Neural crest cell (in vitro differentiated cells): Measurements from ENCODE around the gene SYT15. TPM values are rescaled to one million over a fixed set of nuclear protein-coding genes. Genes with fewer than 3 reads are reported as not detected.

Experiments
- DNase-seq: peaks from one replicate; pipeline ENCODE4 v3.0.0; 2021; ENCODE audit warnings: low read depth, mixed read lengths, low spot score
- H3K27ac Mint-ChIP-seq: one replicate; pipeline ENCODE4 v1.8.0; 2021; ENCODE audit warnings: mild to moderate bottlenecking, mixed read lengths; ENCODE audit not compliant: unreplicated experiment
- H3K27me3 Mint-ChIP-seq: 2 replicates; pipeline ENCODE4 v1.8.0; 2021; ENCODE audit warnings: low read depth, mild to moderate bottlenecking, mixed read lengths
- H3K36me3 Mint-ChIP-seq: 2 replicates; pipeline ENCODE4 v1.8.0; 2021; ENCODE audit warnings: low read depth, mild to moderate bottlenecking, mixed read lengths
- H3K4me1 Mint-ChIP-seq: 2 replicates; pipeline ENCODE4 v1.8.0; 2021; ENCODE audit warnings: mixed read lengths
- H3K4me3 Mint-ChIP-seq: one replicate; pipeline ENCODE4 v1.8.0; 2021; ENCODE audit warnings: mild to moderate bottlenecking, mixed read lengths
- H3K9me3 Mint-ChIP-seq: 2 replicates; pipeline ENCODE4 v1.8.0; 2021; ENCODE audit warnings: mixed read lengths
- CTCF ChIP-seq: fragments of 200-600 bp; sonication (generic); conservative IDR thresholded peaks from 2 replicates; pipeline ENCODE4 v1.5.0; 2021; ENCODE audit warnings: antibody characterized with exemption, mild to moderate bottlenecking
- total RNA-seq: library from RNA; stranded (reverse); gene quantifications from 2 replicates; pipeline ENCODE4 v1.2.1, GENCODE V29; 2021

The SYT15 gene
- total RNA-seq, 1 donor from 2014 or later = 1.6 TPM

- no peaks in the 10 kb centered on the region for H3K9me3 Mint-ChIP-seq
- H3K36me3 Mint-ChIP-seq = no peaks in the 10 kb centered on the region
- H3K4me1 Mint-ChIP-seq = peaks cover 15% of the 10 kb centered on the region
- no peaks in the 10 kb centered on the region for H3K27me3 Mint-ChIP-seq
- DNase-seq = no peak
- no peak for TF ChIP-seq CTCF
- H3K27ac Mint-ChIP-seq = no peak overlapping the region
- H3K4me3 Mint-ChIP-seq = no peak overlapping the region
These were observed 20.9 kb upstream of the SYT15 start for GRCh38 chr10:46558122-46558391.

- Mint-ChIP-seq H3K4me3 (no peak overlapping the region), H3K9me3 (no peaks in the 10 kb centered on the region), H3K27me3 (no peaks in the 10 kb centered on the region), H3K4me1 (peaks cover 15% of the 10 kb centered on the region), H3K36me3 (no peaks in the 10 kb centered on the region), H3K27ac (no peak overlapping the region)
- TF ChIP-seq CTCF = no peak
- DNase-seq = peak; percentile 1
These were observed 20.3 kb upstream of the SYT15 start for GRCh38 chr10:46558392-46559185.

GRCh38 chr10:46559231-46559671, 19.7 kb upstream of the SYT15 start:
- Mint-ChIP-seq H3K27me3 (peaks cover 3% of the 10 kb centered on the region), H3K4me1 (peaks cover 15% of the 10 kb centered on the region), H3K27ac (no peak overlapping the region), H3K4me3 (no peak overlapping the region), H3K36me3 (no peaks in the 10 kb centered on the region), H3K9me3 (no peaks in the 10 kb centered on the region)
- DNase-seq = peak; percentile 1
- no peak for TF ChIP-seq CTCF

GRCh38 chr10:46560381-46560780, 18.5 kb upstream of the SYT15 start:
- H3K27me3 Mint-ChIP-seq = peaks cover 3% of the 10 kb centered on the region
- TF ChIP-seq CTCF = no peak
- DNase-seq = peak; percentile 1
- H3K36me3 Mint-ChIP-seq = no peaks in the 10 kb centered on the region
- no peak overlapping the region for H3K27ac Mint-ChIP-seq
- H3K4me1 Mint-ChIP-seq = peaks cover 15% of the 10 kb centered on the region
- H3K4me3 Mint-ChIP-seq = no peak overlapping the region
- H3K9me3 Mint-ChIP-seq = no peaks in the 10 kb centered on the region

GRCh38 chr10:46560952-46561351, 18.0 kb upstream of the SYT15 start:
- Mint-ChIP-seq H3K4me3 (no peak overlapping the region), H3K4me1 (peaks cover 12% of the 10 kb centered on the region), H3K27me3 (peaks cover 6% of the 10 kb centered on the region), H3K27ac (no peak overlapping the region), H3K9me3 (no peaks in the 10 kb centered on the region), H3K36me3 (no peaks in the 10 kb centered on the region)
- TF ChIP-seq CTCF = no peak
- DNase-seq = no peak
